Effector CD8-positive, alpha-beta T cell (primary cell): ENCODE measurements around the gene LRRC71.
"Not testable (repeated sequence)": the region's sequence is repeated elsewhere in the genome, so short reads cannot be mapped to it uniquely, and the experiment has no call there.

ENCODE experiments used
- DNase-seq: peaks from one replicate; lab custom pipeline; 2025; lab: John Stamatoyannopoulos, UW

LRRC71 gene

DNA sequence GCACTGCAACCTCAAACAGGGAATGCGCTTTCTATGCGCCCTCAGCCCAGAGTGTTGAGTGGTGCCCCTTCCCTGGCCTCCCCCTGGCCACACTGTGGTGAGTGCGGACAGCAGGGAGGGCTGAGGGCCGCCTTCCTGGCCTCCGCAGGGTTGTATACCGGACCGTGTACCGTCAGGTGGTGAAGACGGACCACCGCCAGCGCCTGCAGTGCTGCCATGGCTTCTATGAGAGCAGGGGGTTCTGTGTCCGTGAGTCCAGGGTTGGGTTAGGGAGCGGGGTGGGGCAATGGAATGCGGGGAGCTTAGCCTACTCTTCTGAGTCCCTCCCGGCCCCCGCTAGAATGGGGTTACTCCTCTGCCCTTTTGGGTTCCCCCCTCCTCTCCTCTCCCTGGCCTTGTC, 15.3 kb upstream of the LRRC71 start:
- DNase-seq: no peak

DNA sequence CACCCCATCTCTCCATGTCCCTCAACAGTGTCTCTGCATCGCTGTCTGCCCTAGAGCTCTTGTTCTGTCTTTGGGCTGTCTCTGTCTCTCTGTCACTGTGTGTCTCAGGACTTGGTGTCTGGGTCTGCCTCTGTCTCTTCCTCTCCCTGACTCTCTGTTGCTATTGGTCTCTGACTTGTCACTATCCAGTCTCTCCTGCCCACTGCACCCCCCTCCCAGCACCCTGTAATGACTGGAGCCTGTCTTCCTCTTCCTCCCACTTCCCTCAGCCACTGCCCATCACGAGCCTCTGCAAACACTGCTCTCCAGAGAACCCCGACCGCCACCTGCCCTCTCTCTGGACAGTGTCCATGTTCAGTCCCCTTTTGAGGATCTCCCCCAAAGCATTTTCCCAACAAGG, 14.8 kb upstream of the LRRC71 start:
- DNase-seq: no peak

DNA sequence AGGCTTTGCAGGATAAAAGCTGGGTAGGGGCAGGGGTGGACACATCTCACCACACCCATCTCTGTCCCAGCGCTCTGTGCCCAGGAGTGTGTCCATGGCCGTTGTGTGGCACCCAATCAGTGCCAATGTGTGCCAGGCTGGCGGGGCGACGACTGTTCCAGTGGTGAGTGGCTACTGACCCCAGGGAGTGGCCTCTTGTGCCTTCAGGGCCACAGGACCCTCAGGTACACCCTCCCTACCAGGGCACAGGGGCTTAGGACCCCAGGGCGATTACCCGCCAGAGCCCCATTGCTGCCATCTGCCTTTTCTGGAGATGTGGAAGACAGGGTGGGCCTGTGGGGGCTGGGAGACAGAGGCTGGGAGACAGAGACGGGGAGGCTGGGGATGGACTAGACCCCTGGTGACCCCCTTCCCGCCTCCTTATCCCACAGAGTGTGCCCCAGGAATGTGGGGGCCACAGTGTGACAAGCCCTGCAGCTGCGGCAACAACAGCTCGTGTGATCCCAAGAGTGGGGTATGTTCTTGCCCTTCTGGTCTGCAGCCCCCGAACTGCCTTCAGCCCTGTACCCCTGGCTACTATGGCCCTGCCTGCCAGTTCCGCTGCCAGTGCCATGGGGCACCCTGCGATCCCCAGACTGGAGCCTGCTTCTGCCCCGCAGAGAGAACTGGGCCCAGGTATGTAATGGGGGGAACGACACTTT, 14.1 kb upstream of the LRRC71 start:
- no peak for DNase-seq

DNA sequence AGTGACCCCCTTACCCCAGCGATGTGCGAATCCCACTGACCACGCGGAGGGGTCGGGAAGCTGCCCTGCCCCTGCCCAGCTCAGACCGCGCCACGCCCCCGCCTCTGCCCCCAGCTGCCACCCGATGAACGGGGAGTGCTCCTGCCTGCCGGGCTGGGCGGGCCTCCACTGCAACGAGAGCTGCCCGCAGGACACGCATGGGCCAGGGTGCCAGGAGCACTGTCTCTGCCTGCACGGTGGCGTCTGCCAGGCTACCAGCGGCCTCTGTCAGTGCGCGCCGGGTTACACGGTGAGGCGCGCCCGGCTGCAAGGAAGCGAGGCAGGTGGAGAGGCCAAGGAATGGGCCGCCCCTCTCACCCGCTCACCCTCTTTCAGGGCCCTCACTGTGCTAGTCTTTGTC, 11.9 kb upstream of the LRRC71 start:
- no peak for DNase-seq

DNA sequence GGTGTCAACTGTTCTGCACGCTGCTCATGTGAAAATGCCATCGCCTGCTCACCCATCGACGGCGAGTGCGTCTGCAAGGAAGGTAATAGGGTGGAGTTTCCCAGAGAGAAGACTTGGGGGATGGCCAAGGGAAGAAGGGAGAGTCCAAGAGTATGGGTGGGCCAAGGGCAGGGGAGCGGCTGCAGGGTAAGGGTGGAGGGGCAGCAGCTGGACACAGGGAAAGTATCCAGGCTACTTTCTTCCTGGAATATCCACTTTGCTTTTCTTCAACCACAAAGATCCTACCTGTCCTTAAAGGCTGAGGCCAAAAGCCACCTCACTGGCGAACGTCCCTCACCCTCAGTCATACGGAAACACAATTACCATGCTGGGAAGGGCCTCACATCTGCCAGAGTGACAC, 11.5 kb upstream of the LRRC71 start:
- DNase-seq: no peak

DNA sequence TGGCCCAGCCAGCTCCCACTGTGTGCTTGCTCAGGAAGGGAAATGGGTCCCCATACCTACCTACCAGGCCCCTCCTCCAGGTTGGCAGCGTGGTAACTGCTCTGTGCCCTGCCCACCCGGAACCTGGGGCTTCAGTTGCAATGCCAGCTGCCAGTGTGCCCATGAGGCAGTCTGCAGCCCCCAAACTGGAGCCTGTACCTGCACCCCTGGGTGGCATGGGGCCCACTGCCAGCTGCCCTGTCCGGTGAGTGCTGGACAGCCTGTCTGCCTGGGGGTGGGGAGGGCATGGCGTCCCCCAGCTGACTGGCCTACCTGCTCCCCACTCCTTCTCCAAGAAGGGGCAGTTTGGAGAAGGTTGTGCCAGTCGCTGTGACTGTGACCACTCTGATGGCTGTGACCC, 10.8 kb upstream of the LRRC71 start:
- no peak for DNase-seq

DNA sequence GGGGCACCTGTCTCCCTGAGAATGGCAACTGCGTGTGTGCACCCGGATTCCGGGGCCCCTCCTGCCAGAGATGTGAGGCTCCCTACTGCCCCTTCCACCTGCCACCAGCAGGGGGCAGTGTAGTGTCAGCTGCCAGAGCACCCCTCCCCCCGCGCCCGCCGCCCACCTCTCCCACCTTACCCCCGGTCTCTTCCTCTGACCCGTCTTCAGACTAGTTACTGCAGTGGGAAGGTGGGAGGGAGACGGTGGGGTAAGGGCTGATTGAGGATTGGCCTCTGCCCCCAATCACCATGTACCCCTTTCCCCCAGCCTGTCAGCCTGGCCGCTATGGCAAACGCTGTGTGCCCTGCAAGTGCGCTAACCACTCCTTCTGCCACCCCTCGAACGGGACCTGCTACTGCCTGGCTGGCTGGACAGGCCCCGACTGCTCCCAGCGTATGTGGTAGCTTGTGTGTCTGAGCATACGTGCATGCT, 10.1 kb upstream of the LRRC71 start:
- peak; percentile 36 for DNase-seq

DNA sequence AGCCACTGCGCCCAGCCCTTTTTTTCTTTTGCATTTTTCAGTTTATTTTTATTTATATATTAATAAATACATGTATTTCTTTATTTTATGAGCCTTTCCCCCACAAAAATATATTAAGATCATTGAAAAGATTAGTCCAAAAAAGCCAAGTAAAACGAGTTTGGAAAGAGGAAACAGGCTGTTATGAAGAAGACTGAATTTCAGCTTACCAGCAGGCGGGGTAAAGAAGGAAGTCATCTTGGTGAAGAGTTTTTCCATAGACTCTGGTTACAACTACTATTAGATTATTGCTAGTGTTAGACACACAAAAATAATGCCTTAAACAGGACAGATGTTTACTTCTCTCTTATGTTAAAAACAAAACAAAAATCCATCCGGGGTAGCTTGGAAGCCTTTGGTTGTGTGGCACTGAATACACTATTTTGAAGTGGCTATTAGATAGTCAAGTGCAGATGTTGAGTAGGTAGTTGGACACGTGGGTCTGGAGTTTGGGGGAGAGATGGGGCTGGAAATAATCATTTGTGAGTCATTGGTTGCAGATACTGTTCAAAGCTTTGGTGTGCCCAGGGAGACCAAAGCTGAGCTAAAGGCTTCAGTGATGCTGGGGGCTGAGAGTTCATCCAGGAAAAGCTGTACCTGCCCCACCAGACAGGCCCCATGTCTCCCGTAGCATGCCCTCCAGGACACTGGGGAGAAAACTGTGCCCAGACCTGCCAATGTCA, 8.7 kb upstream of the LRRC71 start:
- DNase-seq: no peak

GRCh38 chr1:156912310-156912709, 8.1 kb upstream of the LRRC71 start:
- no peak for DNase-seq

DNA sequence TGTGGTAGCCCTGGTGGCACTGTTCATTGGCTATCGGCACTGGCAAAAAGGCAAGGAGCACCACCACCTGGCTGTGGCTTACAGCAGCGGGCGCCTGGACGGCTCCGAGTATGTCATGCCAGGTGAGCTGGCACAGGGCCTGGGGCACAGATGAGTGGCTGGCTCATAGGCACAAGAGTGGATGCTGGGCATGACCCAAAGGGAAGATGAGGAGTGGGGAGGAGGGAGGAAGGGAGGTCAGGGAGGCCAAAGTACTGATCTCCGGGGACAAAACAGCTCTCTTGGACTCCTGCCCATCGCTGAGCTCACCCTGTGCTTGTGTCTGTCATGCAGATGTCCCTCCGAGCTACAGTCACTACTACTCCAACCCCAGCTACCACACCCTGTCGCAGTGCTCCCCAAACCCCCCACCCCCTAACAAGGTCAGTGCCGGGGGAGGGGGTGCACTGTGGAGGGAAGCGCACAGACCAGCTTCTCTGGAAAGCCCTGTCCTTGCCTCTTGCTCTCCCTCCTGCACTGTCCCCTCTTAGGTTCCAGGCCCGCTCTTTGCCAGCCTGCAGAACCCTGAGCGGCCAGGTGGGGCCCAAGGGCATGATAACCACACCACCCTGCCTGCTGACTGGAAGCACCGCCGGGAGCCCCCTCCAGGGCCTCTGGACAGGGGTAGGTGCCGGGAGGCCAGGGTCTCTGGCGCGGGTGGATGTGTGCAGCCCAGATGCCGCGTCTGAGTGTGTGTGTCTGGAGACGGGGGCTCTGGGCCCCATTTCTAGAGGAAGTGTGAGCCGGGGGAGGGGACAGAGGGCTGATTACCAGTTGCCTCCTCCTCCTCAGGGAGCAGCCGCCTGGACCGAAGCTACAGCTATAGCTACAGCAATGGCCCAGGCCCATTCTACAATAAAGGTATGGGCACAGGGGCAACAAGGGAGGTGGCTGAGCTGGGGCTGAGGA, 7.3 kb upstream of the LRRC71 start:
- no peak for DNase-seq

GRCh38 chr1:156913809-156914387, 6.5 kb upstream of the LRRC71 start:
- DNase-seq: no peak

DNA sequence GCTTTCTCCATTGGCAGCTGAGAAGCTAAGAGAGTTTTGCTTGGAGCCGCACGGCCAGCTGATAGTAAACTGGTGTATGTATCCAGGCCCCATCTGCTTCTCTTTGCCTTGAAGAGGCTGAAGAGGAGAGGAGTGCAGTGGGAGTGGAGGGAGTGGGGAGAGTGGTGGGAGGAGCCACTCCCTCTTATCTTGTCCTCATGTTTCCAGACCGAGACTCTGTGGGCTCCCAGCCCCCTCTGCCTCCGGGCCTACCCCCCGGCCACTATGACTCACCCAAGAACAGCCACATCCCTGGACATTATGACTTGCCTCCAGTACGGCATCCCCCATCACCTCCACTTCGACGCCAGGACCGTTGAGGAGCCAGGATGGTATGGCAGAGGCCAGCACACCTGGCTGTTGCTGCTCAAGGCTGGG, 6.0 kb upstream of the LRRC71 start:
- DNase-seq: no peak

GRCh38 chr1:156921053-156921529, 659 bp downstream of the LRRC71 start:
- no peak for DNase-seq

DNA sequence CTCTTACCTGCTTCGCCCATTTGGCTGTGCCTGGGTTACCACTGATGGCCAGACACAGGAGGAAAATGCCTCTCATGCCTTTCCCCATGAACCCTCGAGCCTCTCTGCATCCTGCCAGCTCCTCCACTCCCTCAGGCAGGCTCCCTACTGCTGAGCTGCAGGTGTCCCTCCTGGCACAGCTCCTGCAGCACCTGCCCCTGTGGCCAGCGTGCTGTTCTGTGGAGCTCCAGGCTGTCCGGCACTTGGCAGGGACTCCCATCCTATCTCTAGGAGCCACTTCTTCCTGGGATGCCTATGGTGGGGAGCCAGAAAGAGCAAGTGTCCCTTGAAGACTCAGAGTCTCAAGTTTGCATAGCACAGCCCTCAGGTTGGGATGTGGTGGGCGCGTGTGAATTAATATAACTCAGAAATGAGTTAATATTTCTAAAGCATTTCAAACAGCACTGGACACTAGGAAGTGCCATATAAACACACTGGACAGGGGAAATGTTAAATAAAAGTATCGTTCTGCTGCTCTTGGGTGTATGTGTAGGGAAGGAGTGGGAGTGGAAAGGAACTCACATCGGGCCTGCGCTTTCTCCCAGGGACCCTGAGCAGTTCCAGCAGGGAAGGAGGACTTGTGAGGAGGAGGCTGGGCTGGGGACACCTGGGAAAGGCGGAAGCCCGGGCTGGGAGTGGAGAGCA, 2.7 kb downstream of the LRRC71 start:
- DNase-seq: no peak

- no peak for DNase-seq
Observed at GRCh38 chr1:156923670-156924477, 3.4 kb downstream of the LRRC71 start.

GRCh38 chr1:156924478-156925153, 4.2 kb downstream of the LRRC71 start:
- no peak for DNase-seq

- no peak for DNase-seq
Observed at GRCh38 chr1:156925154-156926010, 5.0 kb downstream of the LRRC71 start.

GRCh38 chr1:156926175-156926574, 5.7 kb downstream of the LRRC71 start:
- no peak for DNase-seq

GRCh38 chr1:156926695-156927094, 6.3 kb downstream of the LRRC71 start:
- not testable (repeated sequence) for DNase-seq
